ENCODE measurements around the gene PCNA.

- TF ChIP-seq POLR2AphosphoS5 (IDR thresholded peaks at IDR 0.05; ENCODE audit: low read depth, low read length) (no peak), TAF1 (IDR thresholded peaks at IDR 0.05; ENCODE audit: borderline replicate concordance, insufficient read depth, low read length) (no peak)
Observed at GRCh38 chr20:5114403-5114802, 5.4 kb downstream of the PCNA start.

Data from PFSK-1 (cell line).